OCI-LY7 (cell line): ENCODE measurements around the gene IGSF22. TPM values are rescaled to one million over a fixed set of nuclear protein-coding genes. Genes with fewer than 3 reads are reported as not detected.

Experiments
- BruUV-seq: library from RNA; stranded (reverse); fragments of 400-500 nt; replicated peaks from 2 replicates; lab custom pipeline; 2021; lab: Mats Ljungman, UMichigan
- CTCF ChIA-PET: fragments of 300-600 bp; sonication (Branson Sonifier 250); formaldehyde crosslinking; loops from one replicate; lab custom pipeline; 2022; ENCODE audit warnings: antibody characterized with exemption; ENCODE audit not compliant: unreplicated experiment; lab: Charles Lee
- POLR2A ChIA-PET: fragments of 300-600 bp; sonication (Branson Sonifier 250); formaldehyde crosslinking; loops from one replicate; lab custom pipeline; 2022; ENCODE audit warnings: antibody characterized with exemption; lab: Charles Lee
- DNase-seq: peaks from one replicate; pipeline ENCODE4 v3.0.0-alpha.2; 2015; ENCODE audit warnings: low spot score
- H2AFZ ChIP-seq: fragments of 200-600 bp; sonication (generic), shearing (Covaris generic); 2 replicates; pipeline ENCODE4 v1.6.1; 2014; ENCODE audit warnings: mild to moderate bottlenecking, antibody characterized with exemption, low read length, moderate library complexity
- H3K27ac ChIP-seq: fragments of 200-600 bp; sonication (generic); 2 replicates; pipeline ENCODE4 v1.5.1; 2014; ENCODE audit warnings: mixed run types, low read depth, mild to moderate bottlenecking, moderate library complexity, low read length, inconsistent platforms; ENCODE audit not compliant: poor library complexity, severe bottlenecking
- H3K36me3 ChIP-seq: fragments of 200-600 bp; sonication (generic); 2 replicates; pipeline ENCODE4 v1.6.1; 2014; ENCODE audit warnings: mild to moderate bottlenecking, antibody characterized with exemption, low read length, moderate library complexity, mixed read lengths; ENCODE audit not compliant: insufficient read depth
- H3K4me1 ChIP-seq: fragments of 200-600 bp; sonication (generic); 2 replicates; pipeline ENCODE4 v1.5.1; 2014; ENCODE audit warnings: mild to moderate bottlenecking, low read length; ENCODE audit not compliant: insufficient read depth, poor library complexity, severe bottlenecking
- H3K4me2 ChIP-seq: fragments of 200-600 bp; sonication (generic); 2 replicates; pipeline ENCODE4 v1.6.1; 2014; ENCODE audit warnings: mild to moderate bottlenecking, low read length
- H3K4me3 ChIP-seq: fragments of 200-600 bp; sonication (generic); 2 replicates; pipeline ENCODE4 v1.5.1; 2014; ENCODE audit warnings: mild to moderate bottlenecking, low read depth, low read length; ENCODE audit not compliant: poor library complexity, severe bottlenecking
- H3K79me2 ChIP-seq: fragments of 200-600 bp; sonication (generic); 2 replicates; pipeline ENCODE4 v1.6.1; 2016; ENCODE audit warnings: low read depth, mild to moderate bottlenecking, low read length, moderate library complexity, mixed read lengths; ENCODE audit not compliant: insufficient read depth
- H3K9me2 ChIP-seq: fragments of 200-600 bp; sonication (generic); 2 replicates; pipeline ENCODE4 v1.6.1; 2016; ENCODE audit warnings: mild to moderate bottlenecking, low read length, mixed read lengths; ENCODE audit not compliant: insufficient read depth
- H3K9me3 ChIP-seq: fragments of 200-600 bp; sonication (generic); 2 replicates; pipeline ENCODE4 v1.6.1; 2014; ENCODE audit warnings: mild to moderate bottlenecking, mixed run types, low read length, mixed read lengths
- H4K20me1 ChIP-seq: fragments of 200-600 bp; sonication (generic); 2 replicates; pipeline ENCODE4 v1.6.1; 2014; ENCODE audit warnings: mild to moderate bottlenecking, antibody characterized with exemption, low read length, moderate library complexity, mixed read lengths; ENCODE audit not compliant: insufficient read depth
- CTCF ChIP-seq: fragments of 200-600 bp; sonication (generic); conservative IDR thresholded peaks from 2 replicates; pipeline ENCODE4 v1.5.1; 2014; ENCODE audit warnings: mild to moderate bottlenecking, antibody characterized with exemption, low read length, moderate library complexity, mixed read lengths
- EZH2phosphoT487 ChIP-seq: fragments of 200-600 bp; sonication (generic); IDR thresholded peaks from 2 replicates; pipeline ENCODE4 v1.6.1; 2018; ENCODE audit warnings: low read depth, borderline replicate concordance, mild to moderate bottlenecking, mixed run types, antibody characterized with exemption, low read length, moderate library complexity, mixed read lengths
- intact Hi-C: fragments of 100-400 bp; cut with micrococcal nuclease; formaldehyde crosslinking; loops from one replicate; pipeline ENCODE4 v1.10.0; 2022; ENCODE audit not compliant: unreplicated experiment
- total RNA-seq, 2 experiments: library from RNA; depleted of rRNA in 1 of 2; stranded (reverse); fragments of >200 nt in 1 of 2; shearing (Covaris generic) in 1 of 2; gene quantifications; 2 replicates each; pipeline ENCODE4 v1.2.3, GENCODE V29; 2014 to 2022

IGSF22 gene
- total RNA-seq, 2 experiments from 2014 or later: not detected

DNA sequence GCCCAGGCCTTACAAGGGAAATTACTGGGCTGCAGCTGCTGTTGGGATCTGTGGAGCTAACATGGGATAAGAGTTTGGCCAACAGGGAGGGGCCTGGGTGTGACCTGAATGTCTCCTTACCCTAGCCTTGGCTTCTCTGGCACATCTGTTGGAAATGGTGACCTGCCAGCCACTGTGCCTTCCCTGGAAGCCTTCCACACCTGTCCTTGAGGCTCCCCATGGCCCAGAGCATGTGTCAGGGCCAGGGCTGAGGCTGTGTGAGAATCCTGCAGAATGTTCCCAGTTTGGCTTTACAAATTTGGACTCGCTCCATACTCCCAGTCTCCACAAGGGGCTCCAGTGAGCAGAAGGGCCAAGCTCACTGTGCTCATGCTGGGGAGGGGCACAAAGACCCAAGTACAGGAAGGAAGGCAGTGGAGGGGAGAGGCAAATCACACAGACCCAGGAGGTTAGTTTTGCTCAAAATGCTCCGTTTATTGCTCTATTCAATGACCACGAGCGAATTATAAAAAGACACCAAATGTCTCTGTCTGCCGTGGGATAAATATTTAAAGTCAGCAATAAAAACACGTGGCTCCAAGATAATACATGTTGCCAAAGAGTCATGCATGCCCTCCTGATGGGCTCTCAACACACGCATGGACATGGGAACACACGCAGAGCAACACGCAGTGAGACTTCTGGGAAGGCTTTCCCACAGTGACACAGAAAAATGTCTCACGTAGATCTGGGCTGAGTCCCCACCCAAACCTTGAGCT, 1.7 kb upstream of the IGSF22 start:
- TF ChIP-seq EZH2phosphoT487 (no peak), CTCF (peak; percentile 88)
- ChIA-PET CTCF (no interaction called here), POLR2A (interaction anchor here (0.5 to 0.6 kb wide), 3 partner anchors 164 to 497 kb away, joined by 3 to 4 read pairs (median 3); no protein-coding TSS in a partner anchor)
- Histone ChIP-seq H3K27ac (no peak overlapping the region), H3K36me3 (no peaks in the 10 kb centered on the region), H2AFZ (peak overlapping the region; percentile 75), H3K79me2 (no peaks in the 10 kb centered on the region), H3K4me2 (no peak overlapping the region), H3K9me2 (no peaks in the 10 kb centered on the region), H4K20me1 (no peaks in the 10 kb centered on the region), H3K9me3 (no peaks in the 10 kb centered on the region), H3K4me1 (peaks cover 13% of the 10 kb centered on the region), H3K4me3 (no peak overlapping the region)
- intact Hi-C loops: no loop called here
- BruUV-seq: no TSS peak
- peak; percentile 78 for DNase-seq

GRCh38 chr11:18723991-18724390, 2.0 kb downstream of the IGSF22 start:
- no peaks in the 10 kb centered on the region for H3K36me3 ChIP-seq
- no peak overlapping the region for H3K27ac ChIP-seq
- H3K4me3 ChIP-seq: no peak overlapping the region
- no peak overlapping the region for H3K4me2 ChIP-seq
- ChIA-PET POLR2A (no interaction called here), CTCF (no interaction called here)
- intact Hi-C loops: no loop called here
- TF ChIP-seq CTCF: no peak
- no peaks in the 10 kb centered on the region for H3K9me3 ChIP-seq
- no peaks in the 10 kb centered on the region for H3K9me2 ChIP-seq
- no peak overlapping the region for H2AFZ ChIP-seq
- no TSS peak for BruUV-seq
- DNase-seq: no peak
- H4K20me1 ChIP-seq: no peaks in the 10 kb centered on the region
- peaks cover 5% of the 10 kb centered on the region for H3K4me1 ChIP-seq
- H3K79me2 ChIP-seq: no peaks in the 10 kb centered on the region

DNA sequence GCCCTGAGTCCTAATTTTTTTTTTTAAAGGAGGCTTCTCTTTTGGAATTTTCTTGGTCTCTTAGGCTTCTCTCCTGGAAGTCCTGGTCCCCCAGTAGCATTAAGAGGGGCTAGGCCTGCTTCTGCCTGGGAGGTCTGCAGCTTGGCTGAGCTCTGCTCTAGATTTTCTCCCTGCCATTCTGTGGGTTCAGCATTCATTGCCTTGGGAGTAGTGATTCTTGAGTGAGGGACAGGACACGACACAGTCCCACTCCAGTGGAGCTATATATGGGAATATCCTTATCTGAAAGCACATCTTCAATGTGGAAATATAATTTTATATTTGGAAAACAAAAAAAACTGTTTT, 3.7 kb downstream of the IGSF22 start:
- no peak overlapping the region; the same call in 1 of the 2 replicates for H2AFZ ChIP-seq
- intact Hi-C loops: no loop called here
- BruUV-seq: no TSS peak
- no peak overlapping the region for H3K27ac ChIP-seq
- DNase-seq: no peak
- no peak overlapping the region for H3K4me2 ChIP-seq
- no peaks in the 10 kb centered on the region for H3K9me3 ChIP-seq
- CTCF ChIA-PET: interaction anchor here (0.5 to 1.3 kb wide), 5 partner anchors 9 to 1555 kb away, joined by 3 to 6 read pairs (median 3); no protein-coding TSS in a partner anchor
- H4K20me1 ChIP-seq: no peaks in the 10 kb centered on the region
- no peaks in the 10 kb centered on the region for H3K36me3 ChIP-seq
- H3K9me2 ChIP-seq: no peaks in the 10 kb centered on the region
- POLR2A ChIA-PET: interaction anchor here (0.7 to 1.1 kb wide), 5 partner anchors 10 to 468 kb away, joined by 3 to 6 read pairs (median 5); no protein-coding TSS in a partner anchor
- TF ChIP-seq CTCF (peak; percentile 62), EZH2phosphoT487 (no peak)
- no peaks in the 10 kb centered on the region for H3K79me2 ChIP-seq
- no peaks in the 10 kb centered on the region for H3K4me1 ChIP-seq
- no peak overlapping the region for H3K4me3 ChIP-seq
